Neuronal stem cell (in vitro differentiated cells): ENCODE results near the gene ACAA2.
"Not testable (repeated sequence)": the region's sequence is repeated elsewhere in the genome, so short reads cannot be mapped to it uniquely, and the experiment has no call there.

Experiments
- DNase-seq: peaks from one replicate; pipeline ENCODE4 v3.0.0-alpha.2; 2013; ENCODE audit warnings: low spot score
- H2AFZ ChIP-seq: one replicate; pipeline ENCODE4 v1.6.1; 2013; ENCODE audit warnings: mild to moderate bottlenecking, low read length, inconsistent platforms
- H2AK5ac ChIP-seq: 2 replicates; pipeline ENCODE4 v1.6.1; 2013; ENCODE audit warnings: low read depth, mild to moderate bottlenecking, inconsistent platforms, low read length, moderate library complexity, mixed read lengths
- H2BK120ac ChIP-seq: 2 replicates; pipeline ENCODE4 v1.6.1; 2013; ENCODE audit warnings: low read depth, mild to moderate bottlenecking, inconsistent platforms, low read length, moderate library complexity, mixed read lengths
- H2BK12ac ChIP-seq: one replicate; pipeline ENCODE4 v1.6.1; 2013; ENCODE audit warnings: low read length, inconsistent platforms
- H2BK15ac ChIP-seq: 2 replicates; pipeline ENCODE4 v1.6.1; 2013; ENCODE audit warnings: mild to moderate bottlenecking, low read length, inconsistent platforms, mixed read lengths
- H2BK5ac ChIP-seq: one replicate; pipeline ENCODE4 v1.6.1; 2013; ENCODE audit warnings: inconsistent platforms, mild to moderate bottlenecking, low read length, moderate library complexity
- H3K14ac ChIP-seq: one replicate; pipeline ENCODE4 v1.6.1; 2013; ENCODE audit warnings: low read length, inconsistent platforms
- H3K18ac ChIP-seq: 2 replicates; pipeline ENCODE4 v1.6.1; 2013; ENCODE audit warnings: low read length, inconsistent platforms
- H3K23ac ChIP-seq: 2 replicates; pipeline ENCODE4 v1.6.1; 2013; ENCODE audit warnings: low read depth, mild to moderate bottlenecking, mixed read lengths, low read length, inconsistent platforms; ENCODE audit not compliant: poor library complexity
- H3K27ac ChIP-seq: replicated peaks from 3 replicates; pipeline ENCODE4 v1.5.1; 2013; ENCODE audit warnings: low read length, inconsistent platforms
- H3K27me3 ChIP-seq, 3 experiments: 2 replicates each; pipeline ENCODE4 v1.6.1; 2013; ENCODE audit warnings: low read length in 3 of 3, mild to moderate bottlenecking in 2 of 3, inconsistent platforms in 1 of 3, low read depth in 1 of 3, mixed read lengths in 1 of 3, moderate library complexity in 1 of 3; ENCODE audit not compliant: control insufficient read depth in 3 of 3, insufficient read depth in 3 of 3
- H3K36me3 ChIP-seq, 2 donors: replicated peaks in 1 of 2; 2 replicates each; pipeline ENCODE4 v1.6.1; 2013; ENCODE audit warnings: low read length in 2 of 2; ENCODE audit not compliant: control insufficient read depth in 2 of 2, insufficient read depth in 2 of 2
- H3K4ac ChIP-seq: 2 replicates; pipeline ENCODE4 v1.6.1; 2013; ENCODE audit warnings: inconsistent platforms, mild to moderate bottlenecking, low read length, moderate library complexity
- H3K4me1 ChIP-seq, 2 donors: 1 replicate in 1 of 2; 2 replicates in 1 of 2; pipeline ENCODE4 v1.6.1; 2013; ENCODE audit warnings: low read length in 2 of 2, low read depth in 1 of 2; ENCODE audit not compliant: control insufficient read depth in 2 of 2, insufficient read depth in 1 of 2
- H3K4me2 ChIP-seq: one replicate; pipeline ENCODE4 v1.6.1; 2013; ENCODE audit warnings: mild to moderate bottlenecking, low read length, inconsistent platforms; ENCODE audit not compliant: insufficient read depth, poor library complexity, severe bottlenecking
- H3K4me3 ChIP-seq, 2 donors: 2 replicates each; pipeline ENCODE4 v1.5.1; 2013; ENCODE audit warnings: low read length in 2 of 2, mild to moderate bottlenecking in 2 of 2, inconsistent platforms in 1 of 2, moderate library complexity in 1 of 2
- H3K79me1 ChIP-seq: one replicate; pipeline ENCODE4 v1.6.1; 2013; ENCODE audit warnings: low read depth, mild to moderate bottlenecking, inconsistent platforms, low read length, moderate library complexity
- H3K9ac ChIP-seq: one replicate; pipeline ENCODE4 v1.6.1; 2013; ENCODE audit warnings: mild to moderate bottlenecking, low read depth, low read length, inconsistent platforms; ENCODE audit not compliant: poor library complexity
- H3K9me3 ChIP-seq, 2 donors: replicated peaks in 1 of 2; 2 replicates each; pipeline versions ENCODE3 to v1.6.1; 2013; ENCODE audit warnings: low read length in 2 of 2, mild to moderate bottlenecking in 2 of 2, inconsistent platforms in 1 of 2, low read depth in 1 of 2, mixed read lengths in 1 of 2, moderate library complexity in 1 of 2; ENCODE audit not compliant: control insufficient read depth in 2 of 2, insufficient read depth in 1 of 2
- H4K8ac ChIP-seq: one replicate; pipeline ENCODE4 v1.6.1; 2013; ENCODE audit warnings: low read depth, mild to moderate bottlenecking, inconsistent platforms, low read length, moderate library complexity
- H4K91ac ChIP-seq: one replicate; pipeline ENCODE4 v1.6.1; 2013; ENCODE audit warnings: low read length, low read depth, mild to moderate bottlenecking, inconsistent platforms; ENCODE audit not compliant: poor library complexity
- WGBS, 2 donors: extraction: QIAGEN DNeasy Blood & Tissue Kit; methylation state at CpG; one replicate each; pipeline ENCODE4 v1.1.7; 2013; ENCODE audit warnings: missing lambda C conversion rate in 2 of 2, mixed read lengths in 1 of 2; ENCODE audit not compliant: insufficient read length in 2 of 2, insufficient replicate concordance in 1 of 2; ENCODE audit errors: extremely low coverage in 2 of 2; 5-methylcytosine and 5-hydroxymethylcytosine counted together

ACAA2 gene

GRCh38 chr18:49812286-49813068 lies 856 bp downstream of the ACAA2 start:
- H3K9me3 ChIP-seq, result peaks cover 2 to 23% of the 10 kb centered on the region in 2 donors
- no peak overlapping the region for H3K18ac ChIP-seq
- peaks cover 1 to 9% of the 10 kb centered on the region in 2 donors for H3K4me1 ChIP-seq
- no peak overlapping the region for H3K23ac ChIP-seq
- H2BK5ac ChIP-seq, result no peak overlapping the region
- H3K4me2 ChIP-seq, result peak overlapping the region; percentile 66
- H3K9ac ChIP-seq, result no peak overlapping the region
- H3K4ac ChIP-seq, result no peak overlapping the region
- H3K27me3 ChIP-seq, result no peaks in the 10 kb centered on the region
- no peak for DNase-seq
- H2BK12ac ChIP-seq, result no peak overlapping the region
- H3K4me3 ChIP-seq, result peak overlapping the region; percentile 58 to 87
- peak overlapping the region; percentile 98 for H2AFZ ChIP-seq
- 100% methylated on average over 1 to 3 of the region's 13 CpGs for WGBS, 2 donors
- peaks cover 0 to 4% of the 10 kb centered on the region in 2 donors for H3K36me3 ChIP-seq
- H4K8ac ChIP-seq, result no peak overlapping the region
- no peaks in the 10 kb centered on the region for H3K79me1 ChIP-seq
- no peak overlapping the region for H2BK120ac ChIP-seq
- H4K91ac ChIP-seq, result no peak overlapping the region
- H3K14ac ChIP-seq, result no peak overlapping the region
- H3K27ac ChIP-seq, result no peak overlapping the region
- no peak overlapping the region for H2AK5ac ChIP-seq
- no peak overlapping the region for H2BK15ac ChIP-seq

GRCh38 chr18:49811151-49811938 lies 2.0 kb downstream of the ACAA2 start:
- no peak overlapping the region for H3K27ac ChIP-seq
- H3K36me3 ChIP-seq, result peaks cover 0 to 8% of the 10 kb centered on the region in 2 donors
- H2BK12ac ChIP-seq, result no peak overlapping the region
- no CpG with 5 or more reads among the region's 7 CpGs for WGBS, 2 donors
- no peak overlapping the region for H3K9ac ChIP-seq
- no peak overlapping the region for H3K14ac ChIP-seq
- H2BK15ac ChIP-seq, result no peak overlapping the region
- H3K9me3 ChIP-seq, result peaks cover 2 to 29% of the 10 kb centered on the region in 2 donors
- no peak overlapping the region for H3K4me3 ChIP-seq
- H3K18ac ChIP-seq, result no peak overlapping the region
- H3K27me3 ChIP-seq, result no peaks in the 10 kb centered on the region
- H3K4me1 ChIP-seq, result peaks cover 1 to 9% of the 10 kb centered on the region in 2 donors
- H3K23ac ChIP-seq, result no peak overlapping the region
- H3K79me1 ChIP-seq, result no peaks in the 10 kb centered on the region
- no peak overlapping the region for H2AK5ac ChIP-seq
- no peak overlapping the region for H2AFZ ChIP-seq
- no peak overlapping the region for H2BK5ac ChIP-seq
- H3K4ac ChIP-seq, result no peak overlapping the region
- no peak overlapping the region for H3K4me2 ChIP-seq
- no peak overlapping the region for H4K91ac ChIP-seq
- DNase-seq, result no peak
- H2BK120ac ChIP-seq, result no peak overlapping the region
- no peak overlapping the region for H4K8ac ChIP-seq

- H2BK120ac ChIP-seq, H4K8ac ChIP-seq, H2BK15ac ChIP-seq, H3K27ac ChIP-seq, H3K4me2 ChIP-seq, H3K27me3 ChIP-seq, H3K18ac ChIP-seq, H3K36me3 ChIP-seq, H3K23ac ChIP-seq, H3K79me1 ChIP-seq, H2AFZ ChIP-seq, H3K4me1 ChIP-seq, H3K9ac ChIP-seq, H2AK5ac ChIP-seq, H4K91ac ChIP-seq, H3K4ac ChIP-seq, H2BK5ac ChIP-seq, H3K4me3 ChIP-seq, H3K14ac ChIP-seq, H2BK12ac ChIP-seq, DNase-seq: not testable (repeated sequence)
- H3K9me3 ChIP-seq, result peaks cover 2 to 29% of the 10 kb centered on the region in 2 donors
- no CpG with 5 or more reads among the region's 10 CpGs for WGBS, 2 donors
These were observed 4.7 kb downstream of the ACAA2 start for GRCh38 chr18:49808553-49809191.

GRCh38 chr18:49804096-49804495 lies 9.2 kb downstream of the ACAA2 start:
- Histone ChIP-seq H3K27me3 (no peaks in the 10 kb centered on the region), H3K4me3 (no peak overlapping the region), H4K8ac (no peak overlapping the region), H3K36me3 (peaks cover 2 to 35% of the 10 kb centered on the region in 2 donors), H3K79me1 (peaks cover 1% of the 10 kb centered on the region), H3K4me1 (no peaks in the 10 kb centered on the region), H4K91ac (no peak overlapping the region), H2BK5ac (no peak overlapping the region), H3K27ac (no peak overlapping the region), H2AFZ (no peak overlapping the region), H2BK120ac (no peak overlapping the region), H2BK15ac (no peak overlapping the region), H3K4ac (no peak overlapping the region), H3K9me3 (peaks cover 2 to 20% of the 10 kb centered on the region in 2 donors), H2AK5ac (no peak overlapping the region), H3K23ac (no peak overlapping the region), H3K14ac (no peak overlapping the region), H2BK12ac (no peak overlapping the region), H3K9ac (no peak overlapping the region), H3K18ac (no peak overlapping the region), H3K4me2 (no peak overlapping the region)
- WGBS, 2 donors, result no CpG with 5 or more reads among the region's 5 CpGs
- no peak for DNase-seq
